ENCODE results near the gene NBPF1.
"Not testable (repeated sequence)": the region's sequence is repeated elsewhere in the genome, so short reads cannot be mapped to it uniquely, and the experiment has no call there.

Gene NBPF1

GRCh38 chr1:16550212-16550918 is 63.0 kb downstream of the NBPF1 start:
- not testable (repeated sequence) for H3K27ac Mint-ChIP-seq, H3K9me3 Mint-ChIP-seq, H3K4me3 Mint-ChIP-seq, H3K27me3 Mint-ChIP-seq, DNase-seq, ATAC-seq, H3K4me1 Mint-ChIP-seq

GRCh38 chr1:16549545-16549944 is 63.8 kb downstream of the NBPF1 start:
- H3K27ac Mint-ChIP-seq, DNase-seq, ATAC-seq, H3K4me1 Mint-ChIP-seq, H3K9me3 Mint-ChIP-seq, H3K27me3 Mint-ChIP-seq, H3K4me3 Mint-ChIP-seq: not testable (repeated sequence)

GRCh38 chr1:16547502-16548241 is 65.7 kb downstream of the NBPF1 start:
- not testable (repeated sequence) for H3K9me3 Mint-ChIP-seq, H3K4me3 Mint-ChIP-seq, ATAC-seq, DNase-seq, H3K27ac Mint-ChIP-seq, H3K27me3 Mint-ChIP-seq, H3K4me1 Mint-ChIP-seq

GRCh38 chr1:16545682-16546095 is 67.7 kb downstream of the NBPF1 start:
- not testable (repeated sequence) for DNase-seq, H3K27me3 Mint-ChIP-seq, H3K4me1 Mint-ChIP-seq, H3K9me3 Mint-ChIP-seq, H3K4me3 Mint-ChIP-seq
- ATAC-seq: peak; percentile 64
- peak overlapping the region in 1 of 2 donors; percentile 93 for H3K27ac Mint-ChIP-seq

GRCh38 chr1:16540421-16540893 is 72.9 kb downstream of the NBPF1 start:
- not testable (repeated sequence) for ATAC-seq, H3K9me3 Mint-ChIP-seq, H3K27ac Mint-ChIP-seq, H3K4me3 Mint-ChIP-seq, H3K4me1 Mint-ChIP-seq, DNase-seq
- peaks cover 11% of the 10 kb centered on the region for H3K27me3 Mint-ChIP-seq

DNA sequence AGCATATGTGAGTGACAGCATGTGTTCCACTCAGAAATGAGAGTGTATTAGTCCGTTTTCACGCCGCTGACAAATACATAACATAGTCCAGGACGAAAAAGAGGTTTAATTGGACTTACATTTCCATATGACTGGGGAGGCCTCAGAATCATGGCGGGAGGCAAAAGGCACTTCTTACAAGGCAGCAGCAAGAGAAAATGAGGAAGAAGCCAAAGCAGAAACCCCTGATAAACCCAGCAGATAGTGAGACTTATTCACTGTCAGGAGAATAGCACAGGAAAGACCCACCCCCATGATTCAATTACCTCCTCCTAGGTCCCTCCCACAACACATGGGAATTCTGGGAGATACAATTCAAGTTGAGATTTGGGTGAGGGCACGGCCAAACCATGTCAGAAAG is 75.8 kb downstream of the NBPF1 start:
- not testable (repeated sequence) for DNase-seq, ATAC-seq, H3K9me3 Mint-ChIP-seq, H3K4me3 Mint-ChIP-seq, H3K27ac Mint-ChIP-seq
- peaks cover 39% of the 10 kb centered on the region for H3K27me3 Mint-ChIP-seq
- H3K4me1 Mint-ChIP-seq: peaks cover 23% of the 10 kb centered on the region

- H3K27ac Mint-ChIP-seq, H3K4me3 Mint-ChIP-seq, ATAC-seq, DNase-seq, H3K9me3 Mint-ChIP-seq: not testable (repeated sequence)
- H3K27me3 Mint-ChIP-seq: peaks cover 46% of the 10 kb centered on the region
- peaks cover 24% of the 10 kb centered on the region for H3K4me1 Mint-ChIP-seq
These were observed 76.6 kb downstream of the NBPF1 start for GRCh38 chr1:16536796-16537195.

DNA sequence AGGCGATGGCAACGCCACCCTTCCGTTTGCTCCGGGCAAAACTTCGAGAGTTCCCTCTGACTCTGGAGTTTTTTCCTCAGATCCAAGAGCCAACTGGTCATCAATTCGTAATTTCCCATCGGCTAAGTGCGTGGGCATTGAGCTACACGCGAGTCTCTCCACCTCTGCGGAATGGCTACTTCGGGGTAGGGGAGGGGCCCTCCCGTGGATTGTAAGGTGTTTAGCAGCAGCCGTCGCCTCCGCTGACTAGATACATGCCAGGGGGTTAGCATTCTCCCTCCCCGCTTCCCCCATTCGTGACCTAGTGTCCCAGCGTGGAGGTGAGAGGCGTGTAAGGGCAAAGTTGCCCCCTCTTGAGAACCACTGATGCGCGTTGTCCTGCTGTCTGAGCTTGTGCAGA is 77.5 kb downstream of the NBPF1 start:
- H3K4me3 Mint-ChIP-seq, DNase-seq, ATAC-seq, H3K9me3 Mint-ChIP-seq: not testable (repeated sequence)
- H3K27ac Mint-ChIP-seq: peak overlapping the region in 1 of 2 donors; percentile 76
- H3K4me1 Mint-ChIP-seq: peaks cover 24% of the 10 kb centered on the region
- peaks cover 53% of the 10 kb centered on the region for H3K27me3 Mint-ChIP-seq

DNA sequence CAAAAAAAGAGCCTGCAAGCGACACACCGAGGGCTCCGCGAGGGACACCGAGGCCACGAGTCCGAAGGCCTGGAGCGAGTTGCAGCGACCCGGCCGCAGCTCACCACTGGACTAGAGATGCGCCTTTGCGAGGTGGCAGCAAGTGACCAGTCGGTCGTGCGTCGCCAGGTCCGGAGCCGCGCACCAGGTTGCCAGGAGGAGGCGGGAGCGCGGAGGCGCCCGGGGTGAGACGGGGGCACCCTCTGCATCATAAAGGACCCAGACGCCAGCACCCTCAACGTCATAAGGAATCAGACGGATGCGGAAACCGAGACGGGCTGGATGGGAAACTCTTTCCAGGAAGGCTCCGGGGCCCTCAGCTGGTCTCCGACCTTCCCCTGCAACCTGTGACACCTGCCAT is 77.9 kb downstream of the NBPF1 start:
- peak overlapping the region in 1 of 2 donors; percentile 98 for H3K27ac Mint-ChIP-seq
- DNase-seq, ATAC-seq, H3K9me3 Mint-ChIP-seq: not testable (repeated sequence)
- peaks cover 24% of the 10 kb centered on the region for H3K4me1 Mint-ChIP-seq
- peaks cover 53% of the 10 kb centered on the region for H3K27me3 Mint-ChIP-seq
- H3K4me3 Mint-ChIP-seq: peak overlapping the region; percentile 78 to 90

- Mint-ChIP-seq H3K4me1 (peaks cover 24% of the 10 kb centered on the region), H3K27ac (peak overlapping the region in 1 of 2 donors; percentile 98), H3K4me3 (peak overlapping the region; percentile 78 to 90), H3K27me3 (peaks cover 53% of the 10 kb centered on the region)
- DNase-seq: peak; percentile 70 to 76
- ATAC-seq: peak; percentile 90
- not testable (repeated sequence) for H3K9me3 Mint-ChIP-seq
These were observed 78.4 kb downstream of the NBPF1 start for GRCh38 chr1:16534829-16535456.

DNA sequence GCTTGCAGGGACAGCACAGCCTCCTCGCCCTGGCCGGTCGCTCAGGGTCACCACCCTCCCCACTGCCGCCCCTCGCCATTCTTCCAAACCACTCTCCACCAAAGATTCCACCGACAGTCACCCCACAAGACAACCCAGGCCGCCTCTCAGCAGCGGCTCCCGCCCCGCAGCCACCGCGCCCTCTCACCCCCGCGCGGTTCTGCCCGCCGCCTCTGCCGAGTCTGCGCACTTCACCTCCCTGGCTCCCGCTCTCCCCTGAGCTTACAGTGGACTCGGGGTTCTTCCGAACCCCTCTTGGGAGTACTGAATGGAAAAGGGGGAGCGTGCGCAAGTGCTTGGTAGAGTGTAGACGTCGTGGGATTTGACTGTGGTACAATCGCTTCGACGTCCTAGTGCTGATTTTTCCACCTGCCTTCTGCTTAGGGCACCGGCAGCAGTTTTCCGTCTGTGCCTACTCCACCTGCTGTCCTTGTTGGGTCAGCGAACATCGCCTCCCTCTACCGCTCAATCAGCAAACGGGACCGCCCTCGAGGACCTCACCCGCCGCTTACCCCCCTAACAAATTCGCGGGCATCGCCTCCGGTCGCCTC is 79.0 kb downstream of the NBPF1 start:
- H3K4me3 Mint-ChIP-seq: peak overlapping the region; percentile 56 to 90
- peak in 1 of 2 donors; percentile 33 for DNase-seq

GRCh38 chr1:16532235-16532991 is 81.0 kb downstream of the NBPF1 start:
- peaks cover 24% of the 10 kb centered on the region for H3K4me1 Mint-ChIP-seq
- not testable (repeated sequence) for DNase-seq, H3K9me3 Mint-ChIP-seq, ATAC-seq, H3K27ac Mint-ChIP-seq
- H3K4me3 Mint-ChIP-seq: peak overlapping the region in 1 of 2 donors; percentile 52
- peaks cover 45% of the 10 kb centered on the region for H3K27me3 Mint-ChIP-seq

More for the DNA sequence above, 79.0 kb downstream of the NBPF1 start:
- H3K4me1 Mint-ChIP-seq: peaks cover 24% of the 10 kb centered on the region
- peak overlapping the region in 1 of 2 donors; percentile 98 for H3K27ac Mint-ChIP-seq
- peaks cover 53% of the 10 kb centered on the region for H3K27me3 Mint-ChIP-seq
- ATAC-seq, H3K9me3 Mint-ChIP-seq: not testable (repeated sequence)

DNA sequence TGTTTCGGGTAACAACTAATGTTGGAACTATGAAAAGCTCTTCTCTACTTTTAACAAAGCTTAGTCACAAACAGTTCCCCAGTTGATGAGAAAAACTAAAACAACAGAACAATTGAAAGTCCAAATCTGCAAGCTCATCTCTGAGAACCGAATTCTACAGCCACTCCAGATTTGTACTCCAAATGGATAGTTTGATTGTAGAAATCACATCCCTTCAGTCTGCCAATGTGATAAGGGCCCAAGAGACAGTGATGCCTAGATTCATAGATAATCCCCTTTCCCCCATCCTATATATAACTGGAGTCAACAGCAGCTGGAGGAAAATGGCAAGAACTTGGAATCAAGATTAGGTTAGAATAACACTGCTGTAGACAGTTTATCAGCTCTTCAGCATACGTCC is 85.0 kb downstream of the NBPF1 start:
- H3K27me3 Mint-ChIP-seq: peaks cover 34% of the 10 kb centered on the region
- not testable (repeated sequence) for H3K9me3 Mint-ChIP-seq, ATAC-seq, DNase-seq, H3K4me3 Mint-ChIP-seq, H3K27ac Mint-ChIP-seq, H3K4me1 Mint-ChIP-seq

DNA sequence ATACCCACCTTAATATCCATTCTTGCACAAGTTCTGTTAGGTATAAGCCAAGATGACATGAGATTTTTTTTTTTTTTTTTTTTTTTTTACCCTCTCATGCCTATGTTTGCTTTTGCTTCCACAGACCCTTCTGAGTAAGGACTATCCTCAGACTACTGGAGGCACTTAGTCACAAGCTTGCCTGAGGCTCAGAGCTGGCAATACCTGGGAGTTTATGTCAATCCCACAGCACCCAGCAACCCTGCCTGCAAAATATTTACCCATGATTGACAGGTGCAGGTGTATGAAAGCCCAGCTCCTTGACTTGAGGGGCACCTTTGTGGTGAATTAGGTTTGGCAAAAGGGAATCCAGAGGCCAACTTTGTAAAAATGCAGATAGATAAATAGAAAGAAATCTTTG is 87.6 kb downstream of the NBPF1 start:
- not testable (repeated sequence) for H3K27ac Mint-ChIP-seq, H3K9me3 Mint-ChIP-seq, H3K4me3 Mint-ChIP-seq, H3K4me1 Mint-ChIP-seq, ATAC-seq, DNase-seq
- H3K27me3 Mint-ChIP-seq: peaks cover 21% of the 10 kb centered on the region

DNA sequence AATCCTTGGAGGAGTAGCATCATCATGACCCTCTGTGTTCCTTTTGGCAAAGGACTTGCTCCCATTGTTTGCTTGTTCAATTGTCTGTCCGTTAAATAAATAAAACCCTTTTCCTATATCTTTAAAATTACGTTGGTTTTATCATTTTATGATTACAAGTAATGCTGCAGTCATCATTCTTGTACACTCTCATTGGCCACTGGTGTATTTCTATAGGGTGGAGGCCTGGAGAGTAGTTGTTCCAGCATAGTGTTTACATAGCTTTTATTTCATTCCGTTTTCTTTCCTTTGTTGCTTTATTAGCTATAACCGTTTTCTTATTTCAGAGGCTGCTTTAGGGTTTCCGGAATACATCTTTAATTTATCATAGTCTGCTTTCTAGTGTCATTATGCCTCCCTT is 91.7 kb downstream of the NBPF1 start:
- Mint-ChIP-seq H3K4me1 (peaks cover 11% of the 10 kb centered on the region), H3K27me3 (peaks cover 61% of the 10 kb centered on the region)
- H3K27ac Mint-ChIP-seq, DNase-seq, ATAC-seq, H3K9me3 Mint-ChIP-seq, H3K4me3 Mint-ChIP-seq: not testable (repeated sequence)

Data from stimulated activated naive CD8-positive, alpha-beta T cell treated with anti-CD3 and anti-CD28 coated beads, Interleukin-15, amount 100 ng/mL, for 72 hours (primary cell).